HepG2 (cell line): ENCODE results near the gene MAN1B1. TPM values are rescaled to one million over a fixed set of nuclear protein-coding genes. Genes with fewer than 3 reads are reported as not detected.

Experiments
- ATAC-seq: fragments of 200-7000 bp; cut with Tn5 transposase; 3 replicates; pipeline ENCODE4 v1.9.1; 2020; ENCODE audit warnings: mild to moderate bottlenecking, moderate library complexity
- BruUV-seq: library from RNA; stranded (reverse); fragments of 400-500 nt; replicated peaks from 2 replicates; lab custom pipeline; 2021; lab: Mats Ljungman, UMichigan
- CTCF ChIA-PET: fragments of 300-600 bp; formaldehyde crosslinking; extraction: SDS; loops from one replicate; lab custom pipeline; 2021; ENCODE audit warnings: low total read pairs, inconsistent platforms, low intra/inter-chr PET ratio; lab: Yijun Ruan, JAX
- POLR2A ChIA-PET: fragments of 350-600 bp; sonication (Branson Sonifier 250); formaldehyde crosslinking; loops from one replicate; lab custom pipeline; 2020; ENCODE audit warnings: antibody characterized with exemption, inconsistent platforms; lab: Yijun Ruan, JAX
- DNase-seq: peaks from one replicate; pipeline ENCODE4 v3.0.0-alpha.2; 2015; ENCODE audit warnings: low spot score
- FAIRE-seq: peaks from 3 replicates; lab custom pipeline; 2011; peaks lifted over from hg19 to GRCh38; lab: Jason Lieb, UNC
- H2AFZ ChIP-seq: one replicate; pipeline ENCODE4 v1.6.1; 2011; ENCODE audit warnings: low read length, inconsistent platforms
- H3K27ac ChIP-seq: fragments of 300-600 bp; 3 replicates; pipeline ENCODE4 v1.8.0; 2011; ENCODE audit warnings: mixed run types, mild to moderate bottlenecking, mixed read lengths, low read length, inconsistent platforms; ENCODE audit not compliant: insufficient read depth; ENCODE audit errors: extremely low read length
- H3K27me3 ChIP-seq, 2 experiments: fragments of 200-600 bp in 1 of 2; 2 replicates in 1 of 2; 3 replicates in 1 of 2; pipeline versions ENCODE4 v1.6.0 to v1.8.0; 2011; ENCODE audit warnings: low read length in 2 of 2, mild to moderate bottlenecking in 2 of 2, moderate library complexity in 2 of 2, inconsistent platforms in 1 of 2; ENCODE audit not compliant: insufficient read depth in 2 of 2, control insufficient read depth in 1 of 2
- H3K36me3 ChIP-seq, 2 experiments: fragments of 200-600 bp in 1 of 2; replicated peaks in 1 of 2; 2 replicates in 1 of 2; 3 replicates in 1 of 2; pipeline versions ENCODE4 v1.5.1 to v1.8.0; 2011; ENCODE audit warnings: low read length in 2 of 2, inconsistent platforms in 1 of 2; ENCODE audit not compliant: insufficient read depth in 2 of 2, control insufficient read depth in 1 of 2
- H3K4me1 ChIP-seq: 2 replicates; pipeline ENCODE4 v1.5.1; 2012; ENCODE audit warnings: low read length, inconsistent platforms; ENCODE audit not compliant: insufficient read depth
- H3K4me2 ChIP-seq: 2 replicates; pipeline ENCODE4 v1.6.0; 2011; ENCODE audit warnings: low read depth, low read length, inconsistent platforms
- H3K4me3 ChIP-seq, 3 experiments: fragments of 200-600 bp in 1 of 3; sonication (generic), shearing (Covaris generic) in 1 of 3; replicated peaks in 1 of 3; 2 replicates each; pipeline ENCODE4 v1.5.1; 2011 to 2016; ENCODE audit warnings: low read length in 3 of 3, inconsistent platforms in 2 of 3, low read depth in 2 of 3, mild to moderate bottlenecking in 2 of 3, control low read depth in 1 of 3, mixed read lengths in 1 of 3; ENCODE audit not compliant: insufficient read depth in 1 of 3
- H3K79me2 ChIP-seq: one replicate; pipeline ENCODE4 v1.6.1; 2011; ENCODE audit warnings: low read length, inconsistent platforms; ENCODE audit not compliant: insufficient read depth
- H3K9ac ChIP-seq: 2 replicates; pipeline ENCODE4 v1.6.0; 2011; ENCODE audit warnings: mild to moderate bottlenecking, low read depth, low read length, inconsistent platforms; ENCODE audit not compliant: insufficient read depth
- H3K9me3 ChIP-seq: 2 replicates; pipeline ENCODE4 v1.5.1; 2012; ENCODE audit warnings: mild to moderate bottlenecking, low read length
- H4K20me1 ChIP-seq: 2 replicates; pipeline ENCODE4 v1.6.0; 2011; ENCODE audit warnings: inconsistent platforms, mild to moderate bottlenecking, low read length, moderate library complexity; ENCODE audit not compliant: insufficient read depth
- EP300 ChIP-seq, 3 experiments: sonication (generic) in 1 of 3; formaldehyde crosslinking in 1 of 3; IDR thresholded peaks; 2 replicates each; pipeline versions ENCODE4 v1.5.1 to v1.6.1; 2011 to 2020; ENCODE audit warnings: low read depth in 2 of 3, low read length in 2 of 3, borderline replicate concordance in 1 of 3, improper control_type of control experiment in 1 of 3, mild to moderate bottlenecking in 1 of 3, missing genetic modification reagents in 1 of 3, moderate library complexity in 1 of 3
- HMGA1 ChIP-seq: sonication (generic); formaldehyde crosslinking; conservative IDR thresholded peaks from 2 replicates; pipeline ENCODE4 v1.4.0; 2020; ENCODE audit warnings: missing genetic modification reagents
- MTA3 ChIP-seq: sonication (generic); formaldehyde crosslinking; IDR thresholded peaks from 2 replicates; pipeline ENCODE4 v1.4.0; 2020; ENCODE audit warnings: missing genetic modification reagents
- TOPORS ChIP-seq: sonication (generic); formaldehyde crosslinking; IDR thresholded peaks from 2 replicates; pipeline ENCODE4 v1.8.0; 2023; ENCODE audit warnings: mild to moderate bottlenecking, missing genetic modification reagents
- ZMYM2 ChIP-seq: sonication (generic); formaldehyde crosslinking; IDR thresholded peaks from 2 replicates; pipeline ENCODE4 v1.8.0; 2022; ENCODE audit warnings: mild to moderate bottlenecking, missing genetic modification reagents
- ZNF232 ChIP-seq: sonication (generic); formaldehyde crosslinking; IDR thresholded peaks from 2 replicates; pipeline ENCODE4 v1.4.0; 2020; ENCODE audit warnings: missing genetic modification reagents, borderline replicate concordance
- WGBS: methylation state at CpG from one replicate; pipeline ENCODE4 v1.1.6; 2017; ENCODE audit warnings: low lambda C conversion rate; 5-methylcytosine and 5-hydroxymethylcytosine counted together
- in situ Hi-C: cut with HindIII; loops from 2 replicates; pipeline ENCODE4 v1.10.0; 2017; ENCODE audit warnings: low pct_unique_long_range_greater_than_20kb; ENCODE audit not compliant: extremely low pct_ligation_motif_present
- intact Hi-C: fragments of 100-400 bp; cut with micrococcal nuclease; formaldehyde crosslinking; loops from one replicate; pipeline ENCODE4 v1.10.0; 2022; ENCODE audit not compliant: unreplicated experiment
- polyA plus RNA-seq, 8 experiments: library from polyadenylated mRNA; depleted of rRNA in 3 of 8; stranded (reverse) in 7 of 8; unstranded in 1 of 8; fragments of >200 nt; fragmentation: Illumina TruSeq in 4 of 8; extraction: Trizol in 4 of 8; gene quantifications; 2 replicates each; pipeline versions ENCODE4 v1.2.1 to v1.2.3, GENCODE V29; 2011 to 2016; ENCODE audit warnings: low read depth in 4 of 8, missing spikeins in 1 of 8, mixed read lengths in 1 of 8; ENCODE audit not compliant: insufficient read depth in 1 of 8
- total RNA-seq, 5 experiments: library from RNA; depleted of rRNA; stranded (reverse); fragments of >200 nt; fragmentation: Illumina TruSeq; extraction: Trizol; gene quantifications; 2 replicates each; pipeline ENCODE4 v1.2.3, GENCODE V29; 2016; ENCODE audit warnings: low read depth in 1 of 5
- TF ChIP-seq, protein P1 (sequence below): sonication (generic); formaldehyde crosslinking; IDR thresholded peaks from 2 replicates; pipeline ENCODE4 v1.4.0; 2020; ENCODE audit warnings: mild to moderate bottlenecking, missing genetic modification reagents
- TF ChIP-seq, protein P2 (sequence below): sonication (generic); formaldehyde crosslinking; IDR thresholded peaks from 2 replicates; pipeline ENCODE4 v1.4.0; 2020; ENCODE audit warnings: mild to moderate bottlenecking, missing genetic modification reagents

MAN1B1 gene
- total and polyA plus RNA-seq, 2 of the 13 experiments (the other 11 are each of a cell fraction or from before 2014, with no cell fraction given) = 48.9 to 59.5 TPM

- TF ChIP-seq ZNF232 (CRISPR knock-in tag) (no peak), EP300 (IDR thresholded peaks at IDR 0.05; ENCODE audit: low read depth in 2 of 2, low read length in 2 of 2) (no peak), EP300 (CRISPR knock-in tag; IDR thresholded peaks at IDR 0.05; ENCODE audit: borderline replicate concordance) (no peak)
- TF ChIP-seq, protein P1, sequence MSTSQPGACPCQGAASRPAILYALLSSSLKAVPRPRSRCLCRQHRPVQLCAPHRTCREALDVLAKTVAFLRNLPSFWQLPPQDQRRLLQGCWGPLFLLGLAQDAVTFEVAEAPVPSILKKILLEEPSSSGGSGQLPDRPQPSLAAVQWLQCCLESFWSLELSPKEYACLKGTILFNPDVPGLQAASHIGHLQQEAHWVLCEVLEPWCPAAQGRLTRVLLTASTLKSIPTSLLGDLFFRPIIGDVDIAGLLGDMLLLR (CRISPR knock-in tag) = no peak
Observed at GRCh38 chr9:137107982-137108381, 21.2 kb downstream of the MAN1B1 start (continued).

DNA sequence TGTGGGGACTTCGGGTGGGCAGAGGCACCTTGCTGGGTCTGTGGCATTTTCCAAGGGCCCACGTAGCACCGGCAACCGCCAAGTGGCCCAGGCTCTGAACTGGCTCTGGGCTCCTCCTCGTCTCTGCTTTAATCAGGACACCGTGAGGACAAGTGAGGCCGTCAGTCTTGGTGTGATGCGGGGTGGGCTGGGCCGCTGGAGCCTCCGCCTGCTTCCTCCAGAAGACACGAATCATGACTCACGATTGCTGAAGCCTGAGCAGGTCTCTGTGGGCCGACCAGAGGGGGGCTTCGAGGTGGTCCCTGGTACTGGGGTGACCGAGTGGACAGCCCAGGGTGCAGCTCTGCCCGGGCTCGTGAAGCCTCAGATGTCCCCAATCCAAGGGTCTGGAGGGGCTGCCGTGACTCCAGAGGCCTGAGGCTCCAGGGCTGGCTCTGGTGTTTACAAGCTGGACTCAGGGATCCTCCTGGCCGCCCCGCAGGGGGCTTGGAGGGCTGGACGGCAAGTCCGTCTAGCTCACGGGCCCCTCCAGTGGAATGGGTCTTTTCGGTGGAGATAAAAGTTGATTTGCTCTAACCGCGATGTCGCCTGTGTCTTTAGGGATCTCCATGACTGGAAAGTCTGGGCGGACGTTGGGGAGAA lies 21.9 kb downstream of the MAN1B1 start:
- H2AFZ ChIP-seq = no peak overlapping the region
- no peaks in the 10 kb centered on the region for H3K79me2 ChIP-seq
- peaks cover 13 to 23% of the 10 kb centered on the region in 2 experiments for H3K36me3 ChIP-seq
- TF ChIP-seq, protein P2, sequence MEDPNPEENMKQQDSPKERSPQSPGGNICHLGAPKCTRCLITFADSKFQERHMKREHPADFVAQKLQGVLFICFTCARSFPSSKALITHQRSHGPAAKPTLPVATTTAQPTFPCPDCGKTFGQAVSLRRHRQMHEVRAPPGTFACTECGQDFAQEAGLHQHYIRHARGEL (CRISPR knock-in tag) = no peak
- TF ChIP-seq ZMYM2 (CRISPR knock-in tag) (no peak), TOPORS (CRISPR knock-in tag) (no peak), MTA3 (CRISPR knock-in tag) (no peak), HMGA1 (CRISPR knock-in tag) (no peak)
- H3K4me2 ChIP-seq = no peak overlapping the region
- no peaks in the 10 kb centered on the region for H3K27me3 ChIP-seq
- H3K4me1 ChIP-seq = peaks cover 37% of the 10 kb centered on the region
- POLR2A ChIA-PET = interaction anchor here (0.9 kb wide), 1 partner anchor 10 kb away, joined by 3 read pairs; no protein-coding TSS in a partner anchor
- no peak for FAIRE-seq
- BruUV-seq = no TSS peak
- CTCF ChIA-PET = no interaction called here
- in situ Hi-C loops (no loop called here), intact Hi-C loops (no loop called here)
- 96% methylated on average over 22 of the region's 29 CpGs for WGBS
- no peaks in the 10 kb centered on the region for H3K9me3 ChIP-seq
- no peak overlapping the region for H3K27ac ChIP-seq
- ATAC-seq = no peak
- no peaks in the 10 kb centered on the region for H4K20me1 ChIP-seq
- H3K9ac ChIP-seq = no peak overlapping the region
- DNase-seq = no peak
- no peak overlapping the region for H3K4me3 ChIP-seq
